ENCODE data around the gene AURKAIP1.

DNA sequence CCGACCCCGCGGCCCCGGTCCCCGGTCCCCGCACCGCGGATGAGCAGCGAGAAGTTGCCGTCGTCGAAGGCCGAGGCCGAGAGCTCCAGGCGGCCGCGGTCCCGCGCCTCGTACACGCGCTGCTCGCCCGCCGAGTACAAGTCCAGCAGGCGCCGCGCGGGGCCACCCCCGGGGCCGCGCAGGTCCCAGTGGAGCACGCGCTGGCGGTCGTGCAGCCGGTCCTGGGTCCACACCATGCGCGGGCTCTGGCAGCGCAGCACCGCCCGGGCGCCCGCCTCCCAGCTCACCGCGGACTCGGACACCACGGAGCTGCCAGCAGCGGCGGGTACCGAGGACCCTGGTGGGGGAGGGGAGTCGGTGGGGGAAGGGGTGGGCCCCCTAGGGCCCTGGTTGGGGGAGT is 19.6 kb downstream of the AURKAIP1 start:
- TF ChIP-seq, protein P1, sequence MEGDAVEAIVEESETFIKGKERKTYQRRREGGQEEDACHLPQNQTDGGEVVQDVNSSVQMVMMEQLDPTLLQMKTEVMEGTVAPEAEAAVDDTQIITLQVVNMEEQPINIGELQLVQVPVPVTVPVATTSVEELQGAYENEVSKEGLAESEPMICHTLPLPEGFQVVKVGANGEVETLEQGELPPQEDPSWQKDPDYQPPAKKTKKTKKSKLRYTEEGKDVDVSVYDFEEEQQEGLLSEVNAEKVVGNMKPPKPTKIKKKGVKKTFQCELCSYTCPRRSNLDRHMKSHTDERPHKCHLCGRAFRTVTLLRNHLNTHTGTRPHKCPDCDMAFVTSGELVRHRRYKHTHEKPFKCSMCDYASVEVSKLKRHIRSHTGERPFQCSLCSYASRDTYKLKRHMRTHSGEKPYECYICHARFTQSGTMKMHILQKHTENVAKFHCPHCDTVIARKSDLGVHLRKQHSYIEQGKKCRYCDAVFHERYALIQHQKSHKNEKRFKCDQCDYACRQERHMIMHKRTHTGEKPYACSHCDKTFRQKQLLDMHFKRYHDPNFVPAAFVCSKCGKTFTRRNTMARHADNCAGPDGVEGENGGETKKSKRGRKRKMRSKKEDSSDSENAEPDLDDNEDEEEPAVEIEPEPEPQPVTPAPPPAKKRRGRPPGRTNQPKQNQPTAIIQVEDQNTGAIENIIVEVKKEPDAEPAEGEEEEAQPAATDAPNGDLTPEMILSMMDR (conservative IDR thresholded peaks at IDR 0.05 in 1 of 2, IDR thresholded peaks at IDR 0.05 in 1 of 2; ENCODE audit: low read depth in 1 of 2, low read length in 2 of 2), result no peak
- no peak for TF ChIP-seq EZH2 (IDR thresholded peaks at IDR 0.05; ENCODE audit: low read length, missing control alignments)
